GM19463 (cell line): ENCODE measurements around the gene ZDHHC19.

Experiments
- ATAC-seq: cut with Tn5 transposase; IDR thresholded peaks from one replicate; pipeline ENCODE4 v1.9.1; 2021; ENCODE audit warnings: mild to moderate bottlenecking, moderate library complexity; ENCODE audit not compliant: unreplicated experiment

ZDHHC19 gene

GRCh38 chr3:196150481-196150880, 60.7 kb downstream of the ZDHHC19 start:
- no peak for ATAC-seq

- no peak for ATAC-seq
These were observed 61.3 kb downstream of the ZDHHC19 start for GRCh38 chr3:196149831-196150301.

- no peak for ATAC-seq
These were observed 61.8 kb downstream of the ZDHHC19 start for GRCh38 chr3:196149375-196149774.
